ENCODE measurements around the gene AKIRIN2. TPM values are rescaled to one million over a fixed set of nuclear protein-coding genes. Genes with fewer than 3 reads are reported as not detected.

AKIRIN2 gene
- total and polyA plus RNA-seq, 8 donors, result 7.3 to 20.1 (median 10.2) TPM

DNA sequence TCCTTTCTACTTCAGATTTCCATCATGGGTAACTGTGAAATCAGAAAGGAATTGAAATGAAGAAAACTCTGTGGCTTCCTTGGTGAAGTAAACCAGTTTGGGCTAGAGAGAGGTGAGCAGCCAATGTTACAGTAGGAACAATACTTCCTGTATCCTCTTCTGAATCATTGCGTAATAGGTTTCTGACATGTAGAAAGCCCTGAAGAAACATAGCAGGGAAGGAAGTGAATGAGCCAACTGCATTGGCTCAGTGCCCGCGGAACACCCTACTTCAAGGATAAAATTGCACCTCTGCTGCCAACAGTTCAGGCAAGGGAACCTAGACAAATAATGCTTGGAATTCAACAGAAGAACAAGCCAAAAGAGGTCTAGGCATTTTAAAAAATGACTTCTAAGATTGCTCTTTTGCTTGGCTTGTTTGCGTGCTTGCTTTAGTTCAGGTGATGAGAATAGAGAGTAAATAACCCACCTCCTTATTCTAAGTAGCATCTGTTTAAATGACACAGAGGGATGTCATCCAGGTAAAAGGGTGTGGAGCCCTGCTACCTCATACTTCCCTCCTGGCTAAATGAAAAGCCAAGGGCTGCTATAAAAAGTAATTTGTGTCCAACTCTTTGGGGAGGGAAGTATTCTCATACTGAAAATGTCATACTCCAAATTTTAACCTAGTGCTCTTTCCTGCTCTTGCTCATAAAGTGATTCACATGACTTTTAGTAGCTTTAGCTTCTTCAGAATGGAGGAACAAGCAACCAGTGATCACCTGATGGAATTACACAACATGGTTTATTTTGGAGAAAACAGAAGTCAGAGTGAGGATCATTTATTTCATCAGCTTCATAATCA lies 30.0 kb upstream of the AKIRIN2 start:
- no peak for FAIRE-seq
- Histone ChIP-seq H3K27ac (peak overlapping the region in 3 of 4 donors; percentile 48 to 77 (median 58)), H3K4me1 (peaks cover 0 to 16% (median 8%) of the 10 kb centered on the region in 3 donors), H3K4me3 (no peak overlapping the region), H3K27me3 (no peaks in the 10 kb centered on the region), H3K9me3 (no peaks in the 10 kb centered on the region), H3K36me3 (no peaks in the 10 kb centered on the region)
- TF ChIP-seq, protein P1, sequence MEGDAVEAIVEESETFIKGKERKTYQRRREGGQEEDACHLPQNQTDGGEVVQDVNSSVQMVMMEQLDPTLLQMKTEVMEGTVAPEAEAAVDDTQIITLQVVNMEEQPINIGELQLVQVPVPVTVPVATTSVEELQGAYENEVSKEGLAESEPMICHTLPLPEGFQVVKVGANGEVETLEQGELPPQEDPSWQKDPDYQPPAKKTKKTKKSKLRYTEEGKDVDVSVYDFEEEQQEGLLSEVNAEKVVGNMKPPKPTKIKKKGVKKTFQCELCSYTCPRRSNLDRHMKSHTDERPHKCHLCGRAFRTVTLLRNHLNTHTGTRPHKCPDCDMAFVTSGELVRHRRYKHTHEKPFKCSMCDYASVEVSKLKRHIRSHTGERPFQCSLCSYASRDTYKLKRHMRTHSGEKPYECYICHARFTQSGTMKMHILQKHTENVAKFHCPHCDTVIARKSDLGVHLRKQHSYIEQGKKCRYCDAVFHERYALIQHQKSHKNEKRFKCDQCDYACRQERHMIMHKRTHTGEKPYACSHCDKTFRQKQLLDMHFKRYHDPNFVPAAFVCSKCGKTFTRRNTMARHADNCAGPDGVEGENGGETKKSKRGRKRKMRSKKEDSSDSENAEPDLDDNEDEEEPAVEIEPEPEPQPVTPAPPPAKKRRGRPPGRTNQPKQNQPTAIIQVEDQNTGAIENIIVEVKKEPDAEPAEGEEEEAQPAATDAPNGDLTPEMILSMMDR (IDR thresholded peaks at IDR 0.05), result no peak
- DNase-seq, result peak; percentile 85 to 94 (median 90)
- intact Hi-C loops (cut with DNase I), result no loop called here
- peak; percentile 92 to 97 (median 96) for ATAC-seq
- WGBS, 2 donors, result 2 to 3% methylated on average over 4 of the region's 4 CpGs

DNA sequence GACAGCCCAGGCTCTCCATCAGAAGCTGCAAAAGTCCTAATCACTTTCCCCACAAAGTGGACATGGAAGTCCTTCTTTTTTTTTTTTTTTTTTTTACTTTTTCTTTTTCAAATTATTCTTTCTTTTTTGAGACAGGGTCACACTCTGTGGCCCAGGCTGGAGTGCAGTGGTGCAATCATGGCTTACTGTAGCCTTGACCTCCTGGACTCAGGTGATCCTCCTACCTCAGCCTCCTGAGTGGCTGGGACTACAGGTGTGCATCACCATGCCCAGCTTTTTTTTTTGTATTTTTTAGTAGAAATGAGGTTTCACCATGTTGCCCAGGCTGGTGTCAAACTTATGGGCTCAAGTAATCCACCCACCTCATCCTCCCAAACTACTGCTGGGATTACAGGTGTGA lies 29.0 kb upstream of the AKIRIN2 start:
- TF ChIP-seq, protein P1 (IDR thresholded peaks at IDR 0.05), result no peak
- H3K4me1 ChIP-seq, result peaks cover 0 to 16% (median 8%) of the 10 kb centered on the region in 3 donors
- H3K9me3 ChIP-seq, result no peaks in the 10 kb centered on the region
- H3K27me3 ChIP-seq, result no peaks in the 10 kb centered on the region
- H3K27ac ChIP-seq, result no peak overlapping the region
- no peaks in the 10 kb centered on the region for H3K36me3 ChIP-seq
- H3K4me3 ChIP-seq, result no peak overlapping the region
- ATAC-seq, result no peak
- intact Hi-C loops (cut with DNase I), result no loop called here
- FAIRE-seq, result no peak
- DNase-seq, result no peak

DNA sequence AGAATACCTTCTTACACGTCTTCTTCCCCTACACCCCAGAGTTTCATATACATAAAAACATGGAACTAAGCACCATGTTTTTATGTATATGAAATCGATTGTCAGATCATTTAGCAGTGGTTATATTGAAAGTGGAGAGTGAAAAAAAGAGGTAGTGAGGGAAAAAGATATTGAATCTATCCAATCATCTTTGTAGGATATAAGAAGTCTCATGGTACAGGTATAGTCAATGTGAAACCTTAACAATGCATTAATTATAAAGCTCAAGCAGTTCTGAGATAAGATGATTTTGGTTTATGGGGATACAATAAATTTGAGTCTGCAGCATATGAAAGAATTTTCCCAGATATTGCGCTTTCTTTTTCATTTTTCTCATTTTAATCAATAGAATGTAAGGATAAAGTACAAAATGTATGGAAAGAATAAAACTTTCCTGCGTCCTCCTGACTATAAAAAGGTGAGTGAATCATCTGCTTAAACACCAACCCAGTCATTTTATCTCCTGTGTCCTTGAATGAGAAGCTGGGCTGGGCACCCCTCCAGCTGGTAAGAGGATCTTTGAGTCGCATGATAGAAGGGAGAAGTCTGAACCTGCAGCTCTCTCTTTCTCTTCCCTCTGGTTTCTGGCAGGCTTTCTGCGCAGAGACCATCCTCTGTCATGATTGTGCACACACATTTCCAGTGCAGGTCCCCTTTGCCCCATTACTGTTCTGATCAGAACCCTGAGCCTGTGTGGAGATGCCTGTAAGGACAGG lies 28.1 kb upstream of the AKIRIN2 start:
- Histone ChIP-seq H3K36me3 (no peaks in the 10 kb centered on the region), H3K4me1 (peaks cover 0 to 16% (median 8%) of the 10 kb centered on the region in 3 donors), H3K27ac (no peak overlapping the region), H3K9me3 (no peaks in the 10 kb centered on the region), H3K27me3 (no peaks in the 10 kb centered on the region), H3K4me3 (no peak overlapping the region)
- TF ChIP-seq, protein P1 (IDR thresholded peaks at IDR 0.05), result no peak
- ATAC-seq, result peak in 1 of 4 donors; percentile 20
- no peak for DNase-seq
- FAIRE-seq, result no peak
- 62 to 68% methylated on average over 6 of the region's 6 CpGs for WGBS, 2 donors
- intact Hi-C loops (cut with DNase I), result no loop called here

DNA sequence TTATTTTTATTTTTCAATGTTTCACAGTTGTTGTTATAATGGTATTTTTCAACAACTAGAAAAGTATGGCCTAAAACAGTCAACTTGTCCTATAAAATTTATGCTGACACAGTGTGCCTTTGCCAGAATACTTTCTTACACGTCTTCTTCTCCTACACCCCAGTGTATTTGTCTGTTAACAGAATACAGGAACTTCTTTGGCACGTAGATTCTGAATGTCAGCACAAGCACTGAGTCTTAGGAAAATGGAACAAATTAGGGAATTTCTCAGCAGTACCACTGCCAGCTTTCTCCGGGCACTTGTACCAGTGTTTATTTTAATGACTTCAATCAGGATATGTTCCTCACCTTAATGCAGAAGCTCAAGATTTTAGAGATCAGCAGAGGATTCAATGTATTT lies 26.7 kb upstream of the AKIRIN2 start:
- 78 to 83% methylated on average over 3 of the region's 3 CpGs for WGBS, 2 donors
- intact Hi-C loops (cut with DNase I), result no loop called here
- FAIRE-seq, result no peak

More for the DNA sequence above, 26.7 kb upstream of the AKIRIN2 start:
- DNase-seq, result no peak
- Histone ChIP-seq H3K9me3 (no peaks in the 10 kb centered on the region), H3K27ac (no peak overlapping the region), H3K36me3 (no peaks in the 10 kb centered on the region), H3K27me3 (no peaks in the 10 kb centered on the region), H3K4me1 (peaks cover 0 to 16% (median 8%) of the 10 kb centered on the region in 3 donors), H3K4me3 (no peak overlapping the region)
- TF ChIP-seq, protein P1 (IDR thresholded peaks at IDR 0.05), result no peak
- no peak for ATAC-seq

Data from pancreas (tissue), 10 donors.